Suprapubic skin (tissue), 4 donors: Measurements from ENCODE around the gene ADRB1. TPM values are rescaled to one million over a fixed set of nuclear protein-coding genes. Genes with fewer than 3 reads are reported as not detected.

Experiments
- DNase-seq, 2 donors: peaks; one replicate each; pipeline ENCODE4 v3.0.0-alpha.2; 2019; ENCODE audit warnings: low spot score in 2 of 2
- H3K27ac ChIP-seq: fragments of 200-600 bp; sonication (generic); one replicate; pipeline ENCODE4 v1.5.1; 2019
- H3K27me3 ChIP-seq: fragments of 200-600 bp; sonication (generic); one replicate; pipeline ENCODE4 v1.5.1; 2019
- H3K36me3 ChIP-seq: fragments of 200-600 bp; sonication (generic); one replicate; pipeline ENCODE4 v1.5.1; 2019
- H3K4me1 ChIP-seq: fragments of 200-600 bp; sonication (generic); one replicate; pipeline ENCODE4 v1.5.1; 2019
- H3K4me3 ChIP-seq: fragments of 200-600 bp; sonication (generic); one replicate; pipeline ENCODE4 v1.5.1; 2019; ENCODE audit warnings: mild to moderate bottlenecking
- H3K9me3 ChIP-seq: fragments of 200-600 bp; sonication (generic); one replicate; pipeline ENCODE4 v1.5.1; 2019
- CTCF ChIP-seq, 2 donors: fragments of 200-600 bp in 1 of 2; fragments of 450-650 bp in 1 of 2; sonication (generic) in 1 of 2; IDR thresholded peaks; one replicate each; pipeline ENCODE4 v1.5.1; 2016 to 2019; ENCODE audit warnings: antibody characterized with exemption in 2 of 2, mild to moderate bottlenecking in 1 of 2, moderate library complexity in 1 of 2
- EP300 ChIP-seq: sonication (generic); formaldehyde crosslinking; IDR thresholded peaks from one replicate; pipeline ENCODE4 v1.6.1; 2017; ENCODE audit warnings: antibody characterized with exemption
- POLR2A ChIP-seq, 2 donors: fragments of 450-650 bp; IDR thresholded peaks; one replicate each; pipeline ENCODE4 v1.6.1; 2017; ENCODE audit warnings: antibody characterized with exemption in 2 of 2, mild to moderate bottlenecking in 2 of 2, moderate library complexity in 2 of 2
- POLR2AphosphoS5 ChIP-seq, 3 donors: sonication (generic); formaldehyde crosslinking; IDR thresholded peaks; one replicate each; pipeline ENCODE4 v1.6.1; 2017; ENCODE audit warnings: antibody characterized with exemption in 3 of 3
- WGBS: methylation state at CpG from one replicate; pipeline ENCODE4 v1.1.5; 2018; 5-methylcytosine and 5-hydroxymethylcytosine counted together
- total RNA-seq, 4 donors: library from RNA; depleted of rRNA; stranded (reverse); fragments of >200 nt; gene quantifications; one replicate each; pipeline ENCODE4 v1.1.0, GENCODE V29; 2016

Gene ADRB1
- total RNA-seq, 4 donors from 2014 or later: 0.56 to 1.4 (median 1.1) TPM

GRCh38 chr10:114030140-114030539 is 13.5 kb upstream of the ADRB1 start:
- Histone ChIP-seq H3K9me3 (no peaks in the 10 kb centered on the region), H3K27ac (no peak overlapping the region), H3K27me3 (no peaks in the 10 kb centered on the region), H3K4me3 (no peak overlapping the region), H3K4me1 (peaks cover 23% of the 10 kb centered on the region), H3K36me3 (no peaks in the 10 kb centered on the region)
- TF ChIP-seq POLR2A (IDR thresholded peaks at IDR 0.05): no peak
- TF ChIP-seq CTCF (IDR thresholded peaks at IDR 0.05): no peak
- TF ChIP-seq EP300: no peak
- TF ChIP-seq POLR2AphosphoS5 (IDR thresholded peaks at IDR 0.05): no peak
- WGBS: 76% methylated on average over 6 of the region's 6 CpGs
- no peak for DNase-seq

- WGBS: 89% methylated on average over 6 of the region's 6 CpGs
- peaks cover 16% of the 10 kb centered on the region for H3K4me1 ChIP-seq
- no peak overlapping the region for H3K27ac ChIP-seq
- H3K9me3 ChIP-seq: no peaks in the 10 kb centered on the region
- TF ChIP-seq EP300 (no peak), CTCF (IDR thresholded peaks at IDR 0.05) (no peak), POLR2A (IDR thresholded peaks at IDR 0.05) (no peak), POLR2AphosphoS5 (IDR thresholded peaks at IDR 0.05) (no peak)
- no peaks in the 10 kb centered on the region for H3K27me3 ChIP-seq
- no peaks in the 10 kb centered on the region for H3K36me3 ChIP-seq
- H3K4me3 ChIP-seq: no peak overlapping the region
- no peak for DNase-seq
These were observed 12.3 kb upstream of the ADRB1 start for GRCh38 chr10:114031073-114031972.

- DNase-seq: no peak
- H3K36me3 ChIP-seq: no peaks in the 10 kb centered on the region
- H3K27me3 ChIP-seq: no peaks in the 10 kb centered on the region
- peaks cover 6% of the 10 kb centered on the region for H3K4me1 ChIP-seq
- no peaks in the 10 kb centered on the region for H3K9me3 ChIP-seq
- WGBS: 51% methylated on average over 3 of the region's 3 CpGs
- no peak overlapping the region for H3K27ac ChIP-seq
- H3K4me3 ChIP-seq: no peak overlapping the region
- TF ChIP-seq POLR2A (IDR thresholded peaks at IDR 0.05) (no peak), POLR2AphosphoS5 (IDR thresholded peaks at IDR 0.05) (no peak), CTCF (IDR thresholded peaks at IDR 0.05) (no peak), EP300 (no peak)
These were observed 10.1 kb upstream of the ADRB1 start for GRCh38 chr10:114033566-114033965.

GRCh38 chr10:114034923-114035645 is 8.6 kb upstream of the ADRB1 start:
- Histone ChIP-seq H3K9me3 (no peaks in the 10 kb centered on the region), H3K4me1 (peaks cover 6% of the 10 kb centered on the region), H3K36me3 (no peaks in the 10 kb centered on the region), H3K4me3 (no peak overlapping the region), H3K27ac (no peak overlapping the region), H3K27me3 (no peaks in the 10 kb centered on the region)
- TF ChIP-seq POLR2A (IDR thresholded peaks at IDR 0.05) (no peak), CTCF (IDR thresholded peaks at IDR 0.05) (no peak)
- 76% methylated on average over 12 of the region's 12 CpGs for WGBS
- DNase-seq: no peak

GRCh38 chr10:114035791-114036190 is 7.9 kb upstream of the ADRB1 start:
- 91% methylated on average over 5 of the region's 5 CpGs for WGBS
- no peaks in the 10 kb centered on the region for H3K27me3 ChIP-seq
- H3K36me3 ChIP-seq: no peaks in the 10 kb centered on the region
- H3K9me3 ChIP-seq: no peaks in the 10 kb centered on the region
- peaks cover 6% of the 10 kb centered on the region for H3K4me1 ChIP-seq
- DNase-seq: no peak
- TF ChIP-seq CTCF (IDR thresholded peaks at IDR 0.05) (no peak), EP300 (no peak), POLR2AphosphoS5 (IDR thresholded peaks at IDR 0.05) (no peak), POLR2A (IDR thresholded peaks at IDR 0.05) (no peak)
- H3K4me3 ChIP-seq: no peak overlapping the region
- H3K27ac ChIP-seq: no peak overlapping the region
